HG02884 (cell line): ENCODE data around the gene CRTC3.
"Not testable (repeated sequence)": the region's sequence is repeated elsewhere in the genome, so short reads cannot be mapped to it uniquely, and the experiment has no call there.

ENCODE experiments used
- ATAC-seq: cut with Tn5 transposase; IDR thresholded peaks from one replicate; pipeline ENCODE4 v1.9.1; 2021; ENCODE audit warnings: mild to moderate bottlenecking, moderate library complexity; ENCODE audit not compliant: unreplicated experiment

Gene CRTC3

GRCh38 chr15:90618330-90619125 is 88.8 kb downstream of the CRTC3 start:
- no peak for ATAC-seq

GRCh38 chr15:90619468-90619867 is 89.7 kb downstream of the CRTC3 start:
- no peak for ATAC-seq

GRCh38 chr15:90619939-90620338 is 90.2 kb downstream of the CRTC3 start:
- ATAC-seq: no peak

GRCh38 chr15:90620379-90621067 is 90.8 kb downstream of the CRTC3 start:
- ATAC-seq: peak; percentile 90

- ATAC-seq: no peak
These were observed 94.1 kb downstream of the CRTC3 start for GRCh38 chr15:90623854-90624253.

GRCh38 chr15:90624278-90624981 is 94.7 kb downstream of the CRTC3 start:
- no peak for ATAC-seq

GRCh38 chr15:90625037-90625436 is 95.3 kb downstream of the CRTC3 start:
- no peak for ATAC-seq

GRCh38 chr15:90629217-90629616 is 99.5 kb downstream of the CRTC3 start:
- ATAC-seq: no peak

- no peak for ATAC-seq
These were observed 103.6 kb downstream of the CRTC3 start for GRCh38 chr15:90633360-90633759.

- ATAC-seq: not testable (repeated sequence)
These were observed 107.3 kb downstream of the CRTC3 start for GRCh38 chr15:90636993-90637392.

GRCh38 chr15:90637693-90638092 is 108.0 kb downstream of the CRTC3 start:
- ATAC-seq: no peak

- ATAC-seq: no peak
These were observed 108.5 kb downstream of the CRTC3 start for GRCh38 chr15:90638201-90638691.

- no peak for ATAC-seq
These were observed 109.2 kb downstream of the CRTC3 start for GRCh38 chr15:90638963-90639362.

- ATAC-seq: no peak
These were observed 111.1 kb downstream of the CRTC3 start for GRCh38 chr15:90640862-90641261.

GRCh38 chr15:90641581-90642463 is 112.1 kb downstream of the CRTC3 start:
- ATAC-seq: no peak

GRCh38 chr15:90642464-90643300 is 113.0 kb downstream of the CRTC3 start:
- ATAC-seq: no peak

- ATAC-seq: no peak
These were observed 113.5 kb downstream of the CRTC3 start for GRCh38 chr15:90643301-90643632.

- no peak for ATAC-seq
These were observed 114.8 kb downstream of the CRTC3 start for GRCh38 chr15:90644526-90644925.

- no peak for ATAC-seq
These were observed 115.4 kb downstream of the CRTC3 start for GRCh38 chr15:90644952-90645725.
